CD4-positive, alpha-beta T cell treated with Interleukin-6 at 100 ng/mL for 8 hours (primary cell): ENCODE measurements around the gene MAN1B1.

Experiments used
- DNase-seq: peaks from one replicate; pipeline ENCODE4 v3.0.0-alpha.2; 2020; ENCODE audit warnings: mixed read lengths, low spot score

The MAN1B1 gene

DNA sequence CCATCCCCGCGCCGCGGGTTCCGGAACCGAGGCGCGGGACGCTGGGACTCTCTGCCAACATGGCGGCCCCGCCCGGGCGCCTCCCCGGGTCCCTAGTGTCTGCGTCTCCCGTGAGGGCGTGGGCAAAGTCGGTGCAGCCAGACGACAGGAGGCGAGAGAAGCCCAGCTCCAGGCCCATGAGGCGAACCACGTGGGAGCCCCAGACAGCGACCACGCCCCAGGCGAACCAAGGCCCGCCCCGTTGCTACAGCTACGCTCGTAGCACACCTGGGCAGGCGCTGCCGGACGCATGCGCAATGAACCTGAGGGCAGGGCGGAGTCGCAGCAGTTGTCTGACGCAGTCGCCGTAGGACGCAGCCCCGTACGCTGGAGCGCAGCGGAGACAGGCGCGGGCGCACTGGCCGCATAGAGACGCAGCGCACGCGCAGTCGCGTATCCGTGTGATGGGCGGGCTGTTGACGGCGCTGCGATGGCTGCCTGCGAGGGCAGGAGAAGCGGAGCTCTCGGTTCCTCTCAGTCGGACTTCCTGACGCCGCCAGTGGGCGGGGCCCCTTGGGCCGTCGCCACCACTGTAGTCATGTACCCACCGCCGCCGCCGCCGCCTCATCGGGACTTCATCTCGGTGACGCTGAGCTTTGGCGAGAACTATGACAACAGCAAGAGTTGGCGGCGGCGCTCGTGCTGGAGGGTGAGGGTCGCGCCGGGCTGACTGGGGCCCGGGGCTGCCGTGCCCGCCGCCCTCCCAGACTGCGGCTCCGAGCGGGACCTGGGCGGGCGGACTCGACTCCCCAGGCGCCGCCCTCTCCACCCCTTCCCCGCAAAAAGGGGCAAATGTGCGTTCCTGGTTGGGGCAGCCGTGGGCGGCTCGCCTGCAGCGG is at the start of gene MAN1B1:
Gene MAN1B1, plus strand, starts transcription at position 455 of the 878 bp plus-strand sequence. Its CDS starts 15 bp downstream, at position 470.
- DNase-seq, result peak; percentile 100

DNA sequence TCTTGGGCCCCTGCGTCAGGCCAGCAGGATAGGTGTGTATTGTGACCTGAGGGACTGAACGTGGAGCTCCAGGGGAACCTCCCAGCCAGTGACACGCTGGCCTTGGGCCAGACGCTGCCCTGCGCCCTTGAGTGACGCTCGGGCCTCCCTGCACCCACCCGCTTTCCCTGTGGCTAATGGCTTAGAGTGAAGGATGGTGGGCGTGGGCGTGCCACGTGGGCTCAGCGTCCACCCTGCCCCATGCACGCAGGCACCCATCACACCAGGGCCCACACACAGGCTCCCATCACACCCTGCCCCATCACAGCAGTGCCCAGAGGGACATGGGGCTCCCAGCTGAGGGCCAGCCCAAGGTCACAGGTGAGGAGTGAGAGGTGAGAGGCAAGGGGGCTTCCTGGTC is 49.8 kb upstream of the MAN1B1 start:
- no peak for DNase-seq

DNA sequence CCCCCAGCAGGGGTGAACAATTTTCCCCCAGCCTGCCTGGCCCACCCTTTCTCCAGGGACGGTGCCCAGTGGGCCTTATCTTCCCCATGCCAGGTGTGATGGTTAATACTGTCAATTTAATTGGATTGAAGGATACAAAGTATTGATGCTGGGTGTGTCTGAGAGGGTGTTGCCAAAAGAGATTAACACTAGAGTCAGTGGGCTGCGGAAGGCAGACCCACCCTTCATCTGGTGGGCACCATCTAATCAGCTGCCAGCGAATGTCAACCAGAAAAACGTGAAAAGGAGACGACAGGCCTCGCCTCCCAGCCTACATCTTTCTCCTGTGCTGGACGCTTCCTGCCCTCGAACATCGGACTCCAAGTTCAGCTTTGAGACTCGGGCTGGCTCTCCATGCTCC is 49.3 kb upstream of the MAN1B1 start:
- no peak for DNase-seq

DNA sequence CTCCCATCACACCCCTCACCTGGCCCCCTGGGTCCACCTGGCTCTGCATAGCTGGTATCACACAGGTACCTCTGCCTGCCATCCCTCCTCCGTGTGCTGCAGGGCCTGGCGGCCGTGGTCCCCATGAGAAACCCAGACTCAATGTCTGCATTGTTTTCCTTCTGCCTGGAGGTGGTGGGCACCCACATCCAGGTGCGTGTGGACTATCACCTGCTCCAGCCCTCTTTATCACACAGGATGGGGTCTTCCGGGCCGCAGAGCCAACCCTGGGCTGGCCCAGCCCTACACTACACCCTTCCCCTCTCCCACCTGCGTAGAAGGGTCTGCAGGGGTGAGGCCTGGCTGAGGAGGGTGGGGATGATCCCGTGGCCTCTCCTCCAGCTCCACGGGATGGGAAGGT is 47.9 kb upstream of the MAN1B1 start:
- DNase-seq, result no peak

GRCh38 chr9:137039611-137040366 is 47.0 kb upstream of the MAN1B1 start:
- no peak for DNase-seq

DNA sequence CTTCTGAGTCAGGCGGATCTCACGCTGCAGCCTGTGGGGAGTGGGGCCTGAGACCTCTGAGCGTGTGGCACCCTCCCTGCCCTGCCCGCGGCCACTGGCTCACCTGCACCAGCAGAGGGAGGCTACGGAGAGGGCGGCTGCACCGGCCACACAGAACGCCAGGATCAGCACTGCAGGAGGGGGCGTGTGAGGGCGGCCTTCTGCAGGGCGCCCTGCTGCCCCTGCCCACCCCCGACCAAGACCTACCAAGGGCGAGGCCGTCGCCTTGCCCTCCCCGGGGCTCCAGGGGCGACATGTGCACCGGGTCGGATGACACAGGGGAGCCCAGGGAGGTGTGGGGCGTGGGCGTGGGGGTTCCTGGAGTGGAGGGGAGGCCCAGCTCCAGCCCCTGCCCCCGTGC is 46.2 kb upstream of the MAN1B1 start:
- no peak for DNase-seq

DNA sequence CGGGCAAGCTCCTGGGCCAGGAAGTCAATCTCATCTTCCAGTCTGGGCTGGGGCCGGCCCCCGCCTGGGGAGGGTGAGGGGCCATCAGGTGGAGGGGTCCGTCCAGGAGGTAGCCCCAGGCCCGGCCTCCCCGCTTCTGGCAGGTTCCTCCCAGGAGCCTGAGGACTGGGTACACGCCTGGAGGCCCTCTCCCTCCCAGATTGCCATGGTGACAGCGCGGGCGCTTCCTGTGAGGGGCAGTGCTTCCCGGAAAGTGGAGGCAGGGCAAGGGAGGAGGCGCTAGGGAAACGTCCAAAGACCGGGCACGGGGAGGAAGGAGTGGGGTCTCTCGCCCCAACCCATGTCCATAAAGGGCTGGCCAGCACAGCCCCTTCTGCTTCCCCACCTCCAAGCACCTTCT is 45.7 kb upstream of the MAN1B1 start:
- no peak for DNase-seq

- no peak for DNase-seq
Observed at GRCh38 chr9:137042751-137043727, 43.7 kb upstream of the MAN1B1 start.

GRCh38 chr9:137044037-137044436 is 42.7 kb upstream of the MAN1B1 start:
- DNase-seq, result no peak

DNA sequence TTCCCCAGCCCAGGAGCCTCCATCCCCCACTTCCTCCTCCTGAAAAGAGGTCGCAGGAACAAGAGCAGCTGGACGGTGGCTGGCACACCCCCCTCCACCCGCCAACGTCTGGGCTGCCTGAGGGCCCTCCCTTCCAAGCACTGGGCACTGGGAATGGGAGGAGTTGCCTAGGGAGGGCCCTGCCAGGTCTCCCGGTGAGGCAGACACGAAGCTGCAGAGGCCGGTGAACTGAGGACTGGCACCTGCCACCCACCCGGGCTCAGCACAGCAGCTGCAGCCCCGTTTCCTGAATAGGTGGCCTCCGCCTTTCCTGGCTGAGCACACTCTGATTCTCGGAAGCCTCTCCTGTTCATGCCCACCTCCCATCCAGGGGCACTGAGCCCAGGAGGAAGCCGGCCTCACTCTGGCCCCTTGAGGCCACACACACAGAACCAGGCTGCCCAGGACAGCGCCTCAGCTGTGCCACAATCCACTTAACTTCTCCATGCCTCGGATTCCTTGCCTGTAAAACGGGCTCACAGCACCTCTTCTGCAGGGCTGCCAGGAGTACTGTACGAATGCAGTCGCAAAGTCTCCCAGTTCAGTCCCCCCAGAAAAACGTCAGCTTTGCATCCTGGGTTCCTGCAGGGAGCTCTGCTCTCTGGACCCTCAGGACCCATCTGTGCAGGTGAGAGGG is 42.1 kb upstream of the MAN1B1 start:
- DNase-seq, result no peak

DNA sequence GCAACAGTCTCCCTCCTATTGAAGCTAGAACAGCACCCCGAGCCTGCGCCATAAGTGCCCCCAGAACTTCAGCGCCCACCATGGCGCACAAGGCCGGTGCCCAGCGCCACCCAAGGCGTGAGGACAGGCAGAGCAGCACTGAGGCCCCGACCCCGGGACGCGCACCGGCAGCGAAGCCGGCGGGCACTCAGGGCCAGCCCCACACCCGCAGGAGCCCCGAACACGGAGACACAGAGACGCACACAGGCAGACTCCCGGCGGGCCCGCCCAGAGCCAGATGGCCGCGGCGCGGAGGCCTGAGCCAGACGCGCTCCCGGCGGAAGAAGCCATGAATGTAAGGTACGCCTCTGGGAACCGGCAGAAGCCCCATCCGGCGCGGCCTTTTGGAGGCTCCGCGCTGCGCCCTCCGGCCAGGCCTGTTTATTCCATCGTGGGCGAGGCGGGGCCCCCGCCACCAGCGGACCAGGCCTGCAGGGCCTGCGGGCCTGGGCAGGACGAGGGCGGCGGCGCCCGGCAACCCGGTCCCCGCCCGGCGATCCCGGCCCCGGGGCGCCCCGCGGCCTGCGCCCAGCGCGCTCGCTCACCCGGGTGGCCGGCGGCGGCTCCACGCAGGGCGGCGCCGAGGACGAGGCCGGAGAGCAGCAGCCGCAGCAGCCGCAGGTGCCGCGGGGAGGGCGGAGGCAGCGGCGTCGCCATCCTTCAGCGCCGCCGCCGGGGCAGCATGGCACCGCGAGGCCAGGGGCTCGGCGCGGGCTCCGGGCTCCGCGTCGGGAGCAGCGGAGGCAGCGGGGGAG is 41.3 kb upstream of the MAN1B1 start:
- no peak for DNase-seq

GRCh38 chr9:137046088-137046787 is 40.5 kb upstream of the MAN1B1 start, which contains the start of gene NPDC1:
Gene NPDC1 (minus strand): TSS chr9:137046177. CDS start chr9:137045989, 188 bp downstream.
- peak; percentile 76 for DNase-seq

DNA sequence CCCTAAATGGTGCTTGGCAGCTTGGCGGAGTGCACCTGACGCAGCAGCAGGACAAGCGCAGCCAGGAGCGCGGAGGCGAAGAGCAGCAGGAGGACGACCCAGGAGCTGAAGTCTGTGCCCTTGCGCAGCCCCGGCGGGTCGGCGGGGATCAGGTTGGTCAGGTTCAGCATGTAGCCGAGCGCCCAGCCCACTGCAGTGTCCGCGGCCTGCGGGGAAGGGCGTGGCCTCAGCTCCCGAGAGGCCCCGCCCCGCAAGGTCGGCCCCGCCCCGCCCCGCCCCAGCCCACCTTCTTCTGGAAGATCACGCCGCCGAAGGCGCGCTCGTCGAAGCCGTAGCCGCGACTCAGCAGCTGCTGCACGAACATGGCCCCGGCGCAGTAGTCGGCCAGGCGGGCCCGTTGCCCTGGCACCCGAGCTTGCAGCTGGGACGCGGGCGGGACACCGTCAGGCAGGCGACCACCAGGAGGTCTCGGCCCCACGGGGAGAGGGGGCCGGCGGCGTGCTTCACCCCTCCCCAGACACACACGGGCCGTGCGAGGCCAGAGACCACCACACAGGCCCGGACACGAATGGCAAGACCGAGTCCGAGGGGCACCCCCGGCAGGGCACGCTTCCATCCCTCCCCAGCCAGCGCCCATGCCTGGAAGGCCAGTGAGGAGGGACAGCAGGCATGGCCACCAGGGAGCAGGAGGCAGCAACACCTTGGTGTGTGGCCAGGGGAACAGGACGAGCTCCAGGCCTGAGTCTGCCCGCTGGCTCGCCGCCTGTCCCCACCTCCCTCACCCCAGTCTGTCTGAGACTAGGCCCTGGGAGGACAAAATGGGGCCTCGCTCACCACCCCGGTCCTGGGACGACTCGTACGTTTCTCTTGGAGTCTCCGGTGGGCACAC is 37.9 kb upstream of the MAN1B1 start:
- no peak for DNase-seq

GRCh38 chr9:137049544-137050449 is 37.0 kb upstream of the MAN1B1 start:
- peak; percentile 44 for DNase-seq

GRCh38 chr9:137050570-137050969 is 36.2 kb upstream of the MAN1B1 start:
- DNase-seq, result no peak

DNA sequence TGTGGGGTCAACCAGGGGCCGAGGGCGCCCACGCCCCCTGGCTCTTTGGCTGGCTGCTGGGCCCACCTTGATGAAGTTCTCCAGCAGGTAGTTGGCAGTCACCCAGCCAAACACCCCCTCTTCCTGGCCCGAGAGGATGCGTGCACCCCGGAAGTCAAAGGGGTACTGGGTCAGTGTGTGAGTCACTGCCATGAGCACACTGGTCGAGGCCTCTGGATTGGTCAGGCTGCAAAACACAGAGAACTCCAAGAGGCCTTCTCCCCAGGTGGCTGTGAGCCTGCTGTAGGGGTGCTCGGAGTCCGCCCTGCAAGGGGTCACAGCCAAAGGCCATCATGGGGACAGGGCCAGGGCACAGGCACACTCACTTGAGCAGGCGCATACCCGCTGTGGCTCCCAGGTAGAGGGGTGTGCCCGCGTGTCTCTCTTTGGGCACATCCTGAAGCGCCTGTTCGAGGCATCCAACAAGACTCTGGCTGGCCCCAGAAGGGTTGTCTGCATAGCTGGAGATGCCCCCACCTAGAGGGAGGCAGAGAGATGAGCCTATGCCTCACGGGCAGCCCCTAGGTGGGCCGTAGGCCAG is 35.5 kb upstream of the MAN1B1 start:
- DNase-seq, result no peak

GRCh38 chr9:137052293-137052692 is 34.5 kb upstream of the MAN1B1 start:
- no peak for DNase-seq
